ENCODE results near the gene AKT1.
A peak's percentile ranks its signal among the peaks of the same experiment; 100 is the strongest.

The AKT1 gene

DNA sequence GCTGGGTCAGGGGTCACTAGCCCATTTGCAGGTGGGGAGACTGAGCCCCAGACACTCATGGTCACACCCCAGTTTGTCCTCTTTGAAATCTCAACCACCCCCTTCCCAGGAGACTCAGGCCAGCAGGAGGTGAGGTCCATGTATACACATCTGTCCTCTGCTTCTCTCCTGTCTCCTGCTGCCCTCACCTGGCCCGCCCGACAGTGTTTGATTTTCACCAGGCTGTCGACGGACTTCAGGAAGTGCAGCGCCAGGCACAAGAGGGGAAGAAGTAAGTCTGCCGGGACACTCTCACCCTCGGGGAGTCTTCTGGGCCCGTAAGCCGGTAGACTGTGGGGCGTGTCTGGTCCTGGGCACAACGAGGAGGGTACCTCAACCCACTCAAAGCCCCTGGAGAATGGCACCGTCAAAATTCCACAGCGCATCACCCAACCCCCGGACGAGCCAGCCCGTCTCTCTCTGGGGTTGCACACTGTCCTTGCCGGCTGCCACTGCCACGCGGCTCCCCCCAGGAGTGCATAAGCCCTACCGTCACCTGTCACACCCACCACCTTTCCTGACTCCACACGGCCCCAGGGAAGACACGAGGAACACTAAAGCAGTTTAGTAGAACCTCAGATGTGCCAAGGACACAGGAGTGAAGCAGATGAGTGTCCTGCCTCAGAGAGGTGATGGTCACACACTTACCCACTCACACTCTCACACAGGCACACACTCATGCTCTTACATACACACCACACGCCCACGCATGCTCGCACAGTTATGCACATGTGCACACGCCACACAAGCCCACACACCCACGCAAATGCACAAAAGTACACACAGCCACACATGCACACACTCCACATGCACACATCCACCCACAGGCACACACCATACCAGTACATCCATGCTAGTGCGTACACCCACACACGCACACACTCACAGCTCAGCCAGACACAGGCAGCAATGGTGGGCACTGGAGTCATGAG is 55.7 kb downstream of the AKT1 start:
- no peak for TF ChIP-seq POLR2A (IDR thresholded peaks at IDR 0.05; ENCODE audit: low read length)
- no peak for TF ChIP-seq GATA1 (IDR thresholded peaks at IDR 0.05; ENCODE audit: low read depth, low read length)
- no peak for DNase-seq

DNA sequence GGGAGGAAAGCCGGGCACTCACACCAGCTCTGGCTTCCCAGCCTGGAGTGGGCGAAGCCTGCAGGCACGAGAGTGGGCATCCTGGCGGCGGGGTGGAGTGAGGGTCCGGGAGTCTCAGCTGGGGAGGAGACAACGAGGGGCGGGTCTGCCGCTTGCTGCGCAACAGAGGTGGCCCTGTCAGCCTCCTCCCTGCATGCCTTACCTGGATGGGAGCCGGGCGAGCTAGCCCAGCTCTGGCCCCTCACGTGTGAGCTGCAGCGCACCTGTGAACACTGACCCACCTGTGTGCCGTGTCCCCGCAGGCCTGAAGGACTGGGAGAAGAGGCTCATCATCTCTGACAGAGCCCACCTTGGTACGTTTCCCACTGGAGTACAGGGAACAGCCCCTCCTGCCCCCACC is 56.5 kb downstream of the AKT1 start:
- no peak for DNase-seq
- TF ChIP-seq GATA1 (IDR thresholded peaks at IDR 0.05; ENCODE audit: low read depth, low read length) (no peak), POLR2A (IDR thresholded peaks at IDR 0.05; ENCODE audit: low read length) (no peak)

DNA sequence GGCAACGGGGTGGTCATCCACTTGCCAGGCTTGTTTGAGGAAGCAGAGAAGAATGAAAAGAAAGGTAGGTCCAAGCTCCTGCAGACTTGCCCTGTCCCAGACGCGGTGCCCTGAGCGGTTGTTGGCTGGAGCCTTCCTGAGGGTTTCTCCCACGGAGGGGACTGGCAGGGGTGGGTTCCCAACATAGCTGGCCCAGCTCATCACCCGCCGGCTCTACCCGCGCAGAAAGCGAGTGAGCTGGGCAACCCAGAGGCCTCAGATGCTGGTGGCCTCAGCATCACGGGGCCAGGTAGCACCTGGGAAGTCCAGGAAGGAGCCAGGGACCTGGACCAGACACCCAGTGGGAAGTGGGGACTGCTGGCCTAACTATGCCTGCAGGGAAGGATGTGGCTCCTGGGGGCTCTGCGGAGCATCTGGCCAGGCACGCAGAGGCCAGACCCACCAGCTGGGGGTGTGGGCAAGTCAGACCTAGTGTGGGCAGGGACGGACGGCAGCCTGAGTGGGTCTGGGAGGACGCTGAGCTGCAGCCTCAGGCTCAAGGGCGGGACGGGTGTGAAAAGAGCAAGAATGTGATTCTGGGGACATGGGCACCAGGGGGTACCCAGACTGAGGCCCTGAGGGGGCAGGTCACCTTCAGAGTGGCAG is 57.1 kb downstream of the AKT1 start:
- no peak for DNase-seq
- no peak for TF ChIP-seq POLR2A (IDR thresholded peaks at IDR 0.05; ENCODE audit: low read length)
- no peak for TF ChIP-seq GATA1 (IDR thresholded peaks at IDR 0.05; ENCODE audit: low read depth, low read length)

DNA sequence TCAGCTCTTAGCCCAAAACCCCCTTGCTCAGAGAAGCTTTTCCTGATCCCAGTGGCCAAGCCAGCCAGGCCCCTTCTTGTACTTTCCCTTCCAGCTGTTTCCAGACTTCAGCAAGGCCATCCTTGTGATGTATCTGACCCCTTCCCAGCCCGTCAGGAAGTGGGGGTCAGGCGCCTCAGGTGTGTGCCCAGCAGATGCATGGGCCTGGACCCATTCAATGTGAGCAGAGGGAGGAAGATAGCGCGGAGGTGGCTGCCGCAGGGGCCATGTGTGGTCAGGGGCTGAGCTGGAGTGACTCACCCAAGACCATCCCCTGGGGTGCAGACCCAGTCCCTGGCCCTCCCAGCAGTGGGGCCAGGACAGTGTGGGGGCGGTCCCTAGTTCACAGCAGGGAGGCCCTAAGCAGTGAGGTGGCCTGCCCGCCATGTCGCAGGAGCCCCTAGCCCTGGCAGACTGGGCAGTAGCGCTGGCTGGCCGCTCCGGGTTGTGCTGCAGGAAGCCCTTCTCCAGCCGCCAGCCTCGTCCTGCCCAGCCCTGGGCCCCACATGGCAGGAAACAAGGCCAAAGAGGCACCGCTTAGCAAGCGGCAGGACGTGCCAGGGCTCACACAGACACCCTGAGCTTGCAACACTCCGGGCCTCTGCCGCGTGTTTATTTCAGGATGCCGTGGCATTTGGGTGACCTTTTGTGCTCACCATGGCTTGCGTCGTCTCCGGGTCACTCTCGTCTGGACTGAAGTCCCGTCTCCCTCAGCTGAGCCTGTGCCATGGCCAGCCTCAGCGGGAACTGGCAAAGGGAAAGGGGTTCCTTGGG is 59.5 kb downstream of the AKT1 start:
- DNase-seq, result no peak

DNA sequence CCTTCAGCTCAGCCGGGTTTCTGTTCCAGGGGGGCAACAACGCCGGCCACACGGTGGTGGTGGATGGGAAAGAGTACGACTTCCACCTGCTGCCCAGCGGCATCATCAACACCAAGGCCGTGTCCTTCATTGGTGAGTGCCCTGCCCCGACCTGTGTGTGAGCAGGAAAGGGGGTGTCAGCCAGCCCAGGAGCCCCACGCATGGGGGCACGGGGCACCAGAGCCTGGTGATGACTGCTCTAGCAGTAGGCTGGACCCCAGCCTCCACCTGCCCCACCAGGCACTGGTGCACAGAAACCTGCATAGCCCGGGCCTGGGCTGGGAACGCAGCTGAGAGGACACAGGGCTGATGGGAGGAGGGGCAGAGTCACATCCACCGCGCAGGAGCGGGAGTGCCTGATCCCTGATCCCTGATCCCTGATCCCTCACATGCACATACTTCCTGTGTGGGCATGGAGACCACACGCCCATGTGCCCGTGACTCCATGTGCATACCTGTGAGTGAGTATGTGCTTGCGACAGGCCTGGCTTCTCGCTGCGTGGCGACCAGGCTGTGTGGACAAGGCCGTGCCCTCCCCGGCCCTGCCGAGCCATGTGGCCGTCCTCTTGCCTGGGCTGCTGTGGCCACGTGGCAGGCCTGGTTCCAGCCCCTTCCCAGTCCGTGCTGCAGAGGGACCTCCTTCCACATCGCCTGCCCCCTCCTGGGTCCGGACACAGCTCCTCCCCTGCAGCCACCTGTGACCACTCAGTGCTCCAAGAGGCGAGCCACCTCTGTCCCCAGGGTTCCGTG is 60.4 kb downstream of the AKT1 start:
- no peak for DNase-seq
- TF ChIP-seq POLR2A (IDR thresholded peaks at IDR 0.05; ENCODE audit: low read length) (no peak), GATA1 (IDR thresholded peaks at IDR 0.05; ENCODE audit: low read depth, low read length) (no peak)

More for the DNA sequence above, 59.5 kb downstream of the AKT1 start:
- TF ChIP-seq GATA1 (IDR thresholded peaks at IDR 0.05; ENCODE audit: low read depth, low read length), result no peak
- no peak for TF ChIP-seq POLR2A (IDR thresholded peaks at IDR 0.05; ENCODE audit: low read length)

DNA sequence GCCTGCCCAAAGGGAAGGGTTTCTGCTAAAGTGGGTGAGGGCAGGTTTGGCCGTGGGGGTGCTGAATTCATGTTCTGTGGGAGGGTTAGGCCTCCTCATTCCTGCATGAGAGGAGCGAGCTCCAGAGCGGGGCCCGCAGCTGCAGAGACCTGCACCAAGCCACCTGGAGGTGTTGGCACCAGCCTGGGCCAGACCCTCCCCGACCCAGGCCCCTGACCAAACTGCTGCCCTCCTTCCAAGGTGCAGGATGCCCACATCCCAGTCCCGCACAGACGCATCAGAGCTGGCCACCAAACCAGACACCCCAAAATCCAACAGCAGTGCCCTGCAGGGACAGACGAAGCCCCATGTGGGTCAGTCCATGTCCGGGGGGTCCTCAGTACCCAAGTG is 61.0 kb downstream of the AKT1 start:
- TF ChIP-seq GATA1 (IDR thresholded peaks at IDR 0.05; ENCODE audit: low read depth, low read length) (no peak), POLR2A (IDR thresholded peaks at IDR 0.05; ENCODE audit: low read length) (no peak)
- no peak for DNase-seq

DNA sequence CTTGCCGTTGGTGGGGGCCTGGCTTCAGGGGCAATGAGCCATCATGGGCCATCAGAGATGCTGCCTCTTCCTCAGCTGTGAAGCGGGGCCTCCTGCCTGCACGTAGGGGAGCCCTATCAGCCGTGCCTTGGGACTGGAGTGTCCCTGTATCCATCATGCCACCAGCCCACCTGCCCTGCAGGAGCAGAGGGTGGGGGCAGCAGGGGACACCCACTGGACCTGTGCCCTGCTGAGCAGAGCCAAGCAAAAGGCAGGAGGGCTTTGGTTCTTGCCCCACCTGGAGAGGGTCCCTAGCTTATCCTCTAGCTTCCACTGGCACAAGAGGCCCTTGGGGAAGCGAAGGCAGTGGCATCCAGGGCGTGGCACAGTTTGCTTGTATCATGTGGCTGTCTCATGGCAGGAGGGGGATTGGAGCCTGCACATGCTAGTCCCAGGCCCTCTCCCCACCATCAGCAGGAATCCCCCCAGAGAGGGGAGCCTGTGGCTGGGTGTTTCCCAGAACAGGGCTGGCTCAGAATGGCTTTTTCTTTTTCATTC is 61.4 kb downstream of the AKT1 start:
- TF ChIP-seq POLR2A (IDR thresholded peaks at IDR 0.05; ENCODE audit: low read length) (no peak), GATA1 (IDR thresholded peaks at IDR 0.05; ENCODE audit: low read depth, low read length) (no peak)
- DNase-seq, result no peak

DNA sequence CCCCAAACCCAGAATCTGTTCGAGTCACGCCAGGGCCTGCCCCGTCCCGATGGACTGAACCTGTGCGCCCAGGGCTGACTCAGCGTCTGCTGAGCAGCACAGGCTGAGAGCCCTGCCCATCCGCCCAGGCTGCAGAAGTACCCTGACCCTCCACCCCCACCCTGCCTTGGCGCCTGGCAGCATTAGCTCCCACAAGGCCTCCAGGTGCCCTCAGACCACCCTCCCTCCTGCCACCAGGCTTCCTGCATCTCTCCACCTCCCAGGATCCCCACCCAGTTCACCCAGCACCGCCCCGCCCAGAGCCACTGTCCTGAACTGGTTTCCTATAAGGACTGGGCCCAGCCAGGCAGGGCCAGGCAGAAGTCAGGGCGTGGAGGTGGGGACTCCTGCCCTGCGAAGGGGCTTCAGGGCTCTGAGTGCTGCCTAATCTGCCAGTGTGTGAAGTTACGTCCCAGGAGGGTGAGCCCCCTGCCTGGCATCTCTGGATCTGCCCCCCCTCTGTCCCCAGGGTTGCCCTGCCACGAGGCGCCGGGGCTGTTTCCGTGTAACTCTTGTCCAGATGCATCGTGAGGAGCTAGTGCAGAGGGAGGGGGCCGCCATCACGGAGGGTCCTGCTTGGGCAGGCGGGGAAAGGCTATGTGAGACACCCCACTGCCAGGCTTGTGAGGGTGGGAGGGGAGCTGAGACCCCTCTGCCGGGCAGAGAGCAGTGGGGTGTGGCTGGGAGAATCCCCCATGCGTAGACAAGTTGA is 62.4 kb downstream of the AKT1 start:
- DNase-seq, result no peak
- TF ChIP-seq GATA1 (IDR thresholded peaks at IDR 0.05; ENCODE audit: low read depth, low read length) (no peak), POLR2A (IDR thresholded peaks at IDR 0.05; ENCODE audit: low read length) (no peak)

DNA sequence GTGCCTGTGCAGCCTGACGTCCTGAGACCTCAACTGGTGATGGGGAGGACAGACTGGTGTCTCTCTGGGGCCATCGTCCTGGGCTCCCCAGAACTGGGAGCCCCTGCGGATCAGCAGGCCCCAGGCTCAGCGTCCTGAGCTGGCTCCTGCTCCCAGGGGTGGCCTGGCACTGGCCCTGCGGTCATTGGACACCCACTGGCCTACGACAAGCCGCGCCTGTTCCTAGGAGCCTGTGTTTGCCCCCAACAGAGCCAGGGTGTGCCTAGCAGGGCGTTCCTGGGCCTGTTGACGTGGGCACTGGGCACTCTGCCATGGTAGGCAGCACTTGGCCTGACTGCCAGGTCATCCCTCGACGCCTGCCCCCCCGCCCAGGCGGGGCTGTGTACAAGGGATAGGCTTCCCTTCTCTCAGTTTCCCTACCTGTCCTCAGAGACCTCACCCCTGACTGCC is 63.2 kb downstream of the AKT1 start:
- TF ChIP-seq POLR2A (IDR thresholded peaks at IDR 0.05; ENCODE audit: low read length) (no peak), GATA1 (IDR thresholded peaks at IDR 0.05; ENCODE audit: low read depth, low read length) (no peak)
- no peak for DNase-seq

DNA sequence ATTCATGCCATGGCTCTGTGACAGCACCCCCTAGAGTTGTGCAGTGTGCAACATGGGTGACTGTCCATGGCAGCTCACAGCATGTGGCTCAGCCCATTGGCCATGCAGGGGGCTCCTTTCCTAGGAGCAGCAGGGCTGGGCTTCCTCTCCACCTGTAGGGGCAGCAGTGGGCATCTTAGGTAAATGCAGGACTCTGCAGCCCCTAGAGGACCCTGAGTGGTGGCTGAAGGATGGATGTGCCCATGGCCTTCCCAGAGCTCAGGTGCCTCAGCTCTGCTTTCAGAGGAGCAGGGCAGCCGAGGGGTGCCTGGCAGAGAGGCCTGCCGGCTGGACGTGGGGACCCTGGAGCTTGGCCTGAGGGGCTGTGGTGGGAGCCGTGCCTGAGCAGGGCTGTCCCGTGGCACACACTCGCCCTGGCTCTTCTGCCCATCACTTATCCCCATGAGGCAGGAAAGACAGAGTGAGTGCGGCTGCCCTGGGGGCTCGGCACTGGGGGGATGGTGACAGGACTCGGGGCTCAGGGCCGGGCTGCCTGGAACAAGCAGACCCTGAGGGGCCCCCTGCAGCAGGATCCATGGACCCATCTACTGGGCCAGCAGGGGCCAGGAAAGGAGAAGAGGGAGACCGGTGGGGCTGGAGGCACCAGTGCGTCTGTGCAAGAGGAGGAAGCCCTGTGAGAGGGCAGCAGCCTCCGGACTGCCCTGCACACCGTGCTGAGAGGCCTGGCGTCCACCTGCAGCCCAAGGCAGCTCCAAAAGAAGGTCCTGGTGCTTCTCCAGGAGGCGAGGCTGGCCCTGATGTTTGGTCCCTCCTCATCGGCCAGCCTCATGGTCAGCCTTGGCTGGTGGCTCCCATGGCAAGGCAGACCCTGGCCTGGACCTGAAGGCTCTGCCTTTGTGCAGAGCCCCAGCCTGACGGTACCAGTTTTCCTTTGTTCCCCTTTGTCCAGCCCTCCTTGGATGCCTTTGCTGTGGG is 63.9 kb downstream of the AKT1 start:
- DNase-seq, result peak in 1 of 2 experiments; percentile 17
- TF ChIP-seq GATA1 (IDR thresholded peaks at IDR 0.05; ENCODE audit: low read depth, low read length) (no peak), POLR2A (IDR thresholded peaks at IDR 0.05; ENCODE audit: low read length) (no peak)

DNA sequence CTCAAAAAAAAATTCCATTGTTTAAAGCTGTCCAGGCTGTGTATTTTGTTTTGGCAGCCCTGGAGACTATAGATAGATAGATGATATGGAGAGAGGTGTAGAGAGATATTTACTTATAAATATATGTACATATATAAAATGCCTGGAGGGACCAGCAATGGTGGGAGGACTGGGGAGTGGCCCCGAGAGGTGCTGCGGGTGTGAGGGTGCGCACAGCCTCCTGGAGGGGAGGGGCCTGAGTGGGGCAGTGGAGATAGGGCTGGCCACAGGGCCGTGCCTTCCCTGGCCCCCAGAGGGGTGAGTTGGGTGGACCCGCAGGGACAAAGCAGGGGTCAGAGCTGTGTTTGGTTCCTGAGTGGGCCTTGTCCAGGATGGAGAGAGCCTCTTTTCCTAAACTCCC is 65.1 kb downstream of the AKT1 start:
- DNase-seq, result no peak
- TF ChIP-seq POLR2A (IDR thresholded peaks at IDR 0.05; ENCODE audit: low read length) (no peak), GATA1 (IDR thresholded peaks at IDR 0.05; ENCODE audit: low read depth, low read length) (no peak)
